ENCODE data around the gene GANC.

Gene GANC

DNA sequence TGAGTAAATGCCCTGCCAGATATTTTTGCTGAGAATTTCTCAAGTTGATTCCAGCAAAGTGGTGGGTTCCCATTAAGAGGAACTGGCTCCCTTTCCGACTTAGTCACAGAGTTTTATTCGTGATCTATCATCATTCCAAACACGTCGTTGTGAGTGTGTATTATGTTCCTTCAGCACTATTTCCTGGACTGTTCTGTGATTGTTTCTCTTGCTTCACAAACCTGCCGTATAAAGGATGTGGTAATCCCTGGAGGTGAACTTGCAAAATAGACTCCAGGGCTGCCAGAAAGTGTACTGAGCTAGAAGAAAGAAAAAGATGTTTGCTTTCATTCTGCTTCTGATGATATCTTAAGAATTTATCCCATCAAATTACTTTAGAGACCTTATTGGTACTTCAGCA lies 71.8 kb downstream of the GANC start:
- DNase-seq (ENCODE audit: low read depth) = no peak

DNA sequence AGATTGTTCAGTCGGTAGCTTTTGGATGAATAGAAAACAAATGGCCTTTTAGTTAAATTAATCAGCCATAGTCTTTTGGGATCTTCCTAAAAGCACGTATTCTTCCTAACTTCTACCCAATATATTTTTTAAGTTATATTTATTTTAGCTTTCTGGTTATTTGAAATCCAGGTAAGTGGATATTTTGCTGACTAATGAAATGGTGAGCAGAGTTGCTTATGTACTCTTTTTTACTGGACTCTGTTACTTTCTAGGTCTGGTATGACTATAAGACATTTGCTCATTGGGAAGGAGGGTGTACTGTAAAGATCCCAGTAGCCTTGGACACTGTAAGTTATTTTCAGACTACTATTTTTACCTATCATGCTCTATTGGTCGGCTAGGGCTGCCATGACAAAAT lies 72.5 kb downstream of the GANC start:
- DNase-seq (ENCODE audit: low read depth) = no peak

DNA sequence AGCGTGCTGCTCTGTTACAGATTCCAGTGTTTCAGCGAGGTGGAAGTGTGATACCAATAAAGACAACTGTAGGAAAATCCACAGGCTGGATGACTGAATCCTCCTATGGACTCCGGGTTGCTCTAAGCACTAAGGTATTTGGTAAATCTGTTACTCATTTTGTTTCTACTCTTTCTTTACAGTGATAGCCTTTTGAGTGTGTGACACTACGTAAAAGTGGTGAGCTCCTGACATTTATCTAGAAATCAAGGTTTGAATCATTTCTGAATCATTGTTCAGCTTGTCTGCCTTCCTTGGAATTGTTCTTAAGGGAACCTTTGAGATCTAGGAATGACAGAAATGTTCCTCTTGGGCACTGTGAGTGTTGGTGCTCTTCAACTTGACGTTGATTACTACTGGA lies 75.1 kb downstream of the GANC start:
- DNase-seq (ENCODE audit: low read depth) = no peak

DNA sequence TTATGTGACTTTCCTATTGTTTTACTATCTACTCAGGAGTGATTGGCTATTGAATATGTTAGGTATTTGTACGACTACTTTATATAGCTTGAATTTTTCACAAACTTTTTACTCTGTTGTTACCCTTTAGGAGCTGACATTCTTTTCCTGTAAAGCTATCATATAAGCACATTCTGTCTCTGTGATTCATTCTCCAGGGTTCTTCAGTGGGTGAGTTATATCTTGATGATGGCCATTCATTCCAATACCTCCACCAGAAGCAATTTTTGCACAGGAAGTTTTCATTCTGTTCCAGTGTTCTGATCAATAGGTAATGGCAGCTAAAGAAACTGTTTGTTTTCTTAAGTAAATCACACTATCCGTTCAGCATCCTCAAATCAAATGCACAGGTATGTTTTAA lies 76.2 kb downstream of the GANC start:
- no peak for DNase-seq (ENCODE audit: low read depth)

DNA sequence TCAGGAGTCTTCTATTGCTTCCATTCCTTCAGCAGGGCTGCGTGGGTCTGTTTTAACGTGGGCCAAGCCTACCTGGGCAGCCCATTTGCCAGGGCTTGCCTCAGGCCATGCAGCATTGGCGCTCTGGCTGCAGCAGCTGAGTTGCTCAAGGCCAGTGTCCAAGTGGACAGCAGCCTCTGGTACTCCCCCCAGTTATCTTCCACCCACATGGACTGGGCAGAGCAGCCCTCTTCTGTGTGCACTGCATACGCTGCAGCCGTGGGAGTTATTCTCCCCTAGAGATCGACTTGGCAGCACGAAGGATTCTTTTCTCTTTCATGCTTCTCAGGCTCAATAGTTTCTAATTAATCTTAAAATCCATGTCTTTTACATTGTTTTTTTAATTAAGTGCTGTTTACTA lies 79.4 kb downstream of the GANC start:
- DNase-seq (ENCODE audit: low read depth) = no peak

DNA sequence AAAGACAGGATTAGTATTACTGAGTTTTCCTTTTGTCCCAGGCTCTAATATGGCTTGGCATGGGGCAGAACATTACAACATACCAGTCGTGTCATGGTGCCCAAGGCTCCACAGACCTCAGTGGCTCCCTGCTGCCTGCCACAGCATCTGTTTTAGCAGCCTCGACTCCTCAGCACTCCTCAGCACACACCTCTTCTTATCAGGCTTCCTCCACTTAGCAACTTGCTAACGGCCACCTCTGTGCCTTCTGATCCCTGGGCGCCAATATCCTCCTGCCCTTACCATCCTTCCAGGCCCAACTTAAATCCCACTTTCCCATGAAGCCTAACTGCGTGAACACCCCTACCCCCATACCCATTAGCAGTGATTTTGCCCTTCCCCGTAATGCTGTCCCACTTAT lies 80.1 kb downstream of the GANC start:
- no peak for DNase-seq (ENCODE audit: low read depth)

DNA sequence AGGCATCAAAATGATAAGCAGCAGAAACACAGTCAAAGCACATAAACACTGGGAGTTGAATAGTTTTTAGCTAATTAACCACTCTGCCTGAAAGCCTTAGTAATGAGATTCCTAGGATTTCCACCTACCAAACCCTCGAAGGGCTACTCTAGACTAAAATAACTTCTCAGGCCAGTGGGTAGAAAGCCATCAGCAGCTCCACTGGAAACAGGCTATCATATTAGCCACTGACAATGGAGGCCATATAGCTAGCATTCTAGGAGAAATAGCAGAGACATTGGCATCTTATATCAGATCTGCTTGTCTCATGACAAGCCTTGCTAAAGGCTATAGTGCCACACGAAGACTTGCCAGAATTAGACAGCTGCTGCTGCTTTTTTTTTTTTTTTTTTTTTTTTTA lies 81.8 kb downstream of the GANC start:
- no peak for DNase-seq (ENCODE audit: low read depth)

DNA sequence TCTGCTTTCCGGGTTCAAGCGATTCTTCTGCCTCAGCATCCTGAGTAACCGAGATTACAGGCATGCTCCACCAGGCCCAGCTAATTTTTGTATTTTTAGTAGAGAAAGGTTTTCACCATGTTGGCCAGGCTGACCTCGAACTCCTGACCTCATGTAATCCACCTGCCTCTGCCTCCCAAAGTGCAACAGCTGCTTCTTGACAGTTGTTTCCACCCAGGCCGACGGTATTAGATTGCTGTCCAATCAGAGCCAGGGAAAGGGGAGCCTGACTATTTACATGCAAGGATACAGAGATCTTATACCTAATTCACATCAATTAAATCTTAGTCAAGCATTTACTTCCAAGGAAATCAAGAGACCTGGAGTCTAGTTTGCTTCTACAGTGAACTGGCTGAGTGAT lies 82.3 kb downstream of the GANC start:
- no peak for DNase-seq (ENCODE audit: low read depth)

DNA sequence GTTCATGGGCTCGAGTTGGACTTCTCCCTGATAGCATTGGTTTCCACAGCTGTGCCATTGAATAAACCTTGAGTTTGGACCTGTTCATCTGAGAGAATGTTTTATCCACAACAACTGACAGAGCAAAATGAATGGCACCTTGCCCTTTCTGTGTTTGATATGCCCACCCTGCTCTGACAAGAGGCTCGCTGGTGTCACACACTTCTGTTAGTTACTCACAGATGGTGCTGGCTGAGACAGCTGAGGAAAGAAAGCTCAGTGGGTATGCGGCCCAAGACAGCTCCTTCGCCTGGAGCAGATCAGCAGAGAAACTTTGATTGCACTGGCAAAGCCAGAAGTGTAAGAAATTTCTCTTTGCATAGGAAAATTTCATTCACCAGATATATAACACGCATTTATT lies 83.8 kb downstream of the GANC start:
- no peak for DNase-seq (ENCODE audit: low read depth)

DNA sequence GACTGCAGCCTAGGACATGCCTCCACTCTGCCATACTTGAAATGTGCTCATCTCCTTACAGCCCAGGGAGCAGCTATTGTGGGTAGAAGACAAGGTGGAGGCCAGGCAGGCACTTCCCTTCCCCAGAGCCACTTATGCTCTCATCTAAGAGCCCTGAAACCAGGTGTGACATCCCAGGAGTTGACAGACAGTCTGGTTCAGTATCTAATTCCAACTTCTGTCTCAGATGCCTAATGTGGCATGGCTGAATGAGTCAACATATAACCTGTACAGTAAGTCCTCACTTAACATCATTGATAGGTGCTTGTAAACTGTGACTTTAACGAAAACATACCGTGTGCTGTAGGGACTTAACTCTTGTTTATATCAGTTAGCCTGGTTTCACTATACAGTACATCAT lies 85.1 kb downstream of the GANC start:
- DNase-seq (ENCODE audit: low read depth) = no peak

DNA sequence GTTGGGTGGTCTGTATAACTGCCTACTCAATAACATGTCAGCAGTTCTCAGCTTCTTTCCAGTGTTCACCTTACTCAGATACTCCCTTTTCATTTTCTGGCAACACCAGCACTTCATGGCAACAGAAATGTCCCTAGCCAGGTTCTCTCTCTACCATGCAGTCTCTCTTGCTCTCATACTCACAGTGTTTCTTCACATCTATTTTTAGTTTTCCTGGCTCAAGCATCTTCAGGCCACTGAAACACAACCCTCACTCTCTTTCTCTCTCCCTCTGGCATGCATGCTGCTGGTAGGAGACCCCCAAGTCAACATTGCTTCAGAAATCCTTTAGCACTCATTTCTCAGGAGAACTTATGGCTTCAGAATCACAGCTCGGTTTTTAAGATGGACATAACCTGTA lies 86.2 kb downstream of the GANC start, which contains the start of gene CAPN3:
Gene CAPN3, plus strand, starts transcription at position 253 of the 400 bp plus-strand sequence. CDS start 305 bp downstream, outside the sequence.
- no peak for DNase-seq (ENCODE audit: low read depth)

DNA sequence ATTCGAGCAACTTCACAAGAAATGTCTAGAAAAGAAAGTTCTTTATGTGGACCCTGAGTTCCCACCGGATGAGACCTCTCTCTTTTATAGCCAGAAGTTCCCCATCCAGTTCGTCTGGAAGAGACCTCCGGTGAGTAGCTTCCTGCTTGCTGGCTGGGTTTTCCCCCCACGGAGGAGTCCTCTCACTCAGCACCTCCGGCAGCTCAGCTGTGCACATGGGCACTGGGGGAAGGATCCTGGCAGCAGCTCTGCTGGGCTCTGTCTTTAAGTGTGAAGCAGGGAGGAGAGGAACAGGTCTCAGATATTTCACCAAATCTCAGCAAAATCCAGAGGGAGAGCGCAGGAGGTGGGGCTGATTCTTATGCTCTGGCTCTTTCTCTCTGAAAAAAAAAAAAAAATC lies 87.0 kb downstream of the GANC start:
- DNase-seq (ENCODE audit: low read depth) = no peak

DNA sequence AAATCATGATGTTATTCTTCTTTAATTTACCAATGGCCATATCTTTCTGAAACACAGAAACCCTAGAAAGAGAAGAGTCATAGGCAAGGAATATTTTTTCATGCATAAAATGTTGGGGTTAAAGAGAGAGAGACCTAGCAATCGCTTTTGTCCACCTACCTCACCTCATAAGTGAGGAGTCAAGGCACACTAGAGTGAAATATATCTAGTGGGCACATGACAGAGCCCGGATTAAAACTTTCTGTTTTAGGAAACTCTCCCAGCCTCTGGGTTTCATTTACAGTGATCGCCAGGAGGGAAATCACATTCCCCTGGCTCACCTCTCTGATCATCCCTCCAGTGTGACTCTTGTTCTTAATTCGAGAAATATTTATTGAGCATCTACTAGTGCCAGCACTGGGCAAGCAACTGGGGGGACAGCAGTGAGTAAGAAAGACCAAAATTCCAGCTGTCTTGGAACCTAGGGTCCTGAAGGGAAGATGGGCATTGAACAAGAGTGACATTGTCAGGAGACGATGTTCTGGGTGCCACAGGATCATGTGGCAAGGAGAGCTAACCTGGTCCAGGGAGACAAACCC lies 87.6 kb downstream of the GANC start:
- no peak for DNase-seq (ENCODE audit: low read depth)

DNA sequence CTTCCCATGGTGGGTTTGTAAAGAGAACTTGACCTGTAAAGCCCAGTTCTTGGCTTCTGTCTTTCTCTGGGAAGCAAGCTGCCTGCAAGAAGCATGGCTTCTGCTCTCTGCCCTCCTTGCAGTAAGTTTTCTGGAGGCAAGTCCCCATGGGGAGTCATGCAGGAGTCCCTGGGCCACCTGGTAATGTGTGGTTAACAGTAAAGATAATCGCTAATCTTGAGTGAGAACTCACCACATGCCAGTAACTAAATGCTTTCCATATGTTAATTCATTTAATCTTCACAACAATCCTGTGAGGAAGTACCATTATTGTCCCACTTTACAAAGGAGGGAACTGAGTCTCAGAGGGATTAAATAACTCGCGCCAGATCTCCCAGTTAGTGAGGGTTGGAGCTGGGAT lies 90.5 kb downstream of the GANC start:
- DNase-seq (ENCODE audit: low read depth) = no peak

DNA sequence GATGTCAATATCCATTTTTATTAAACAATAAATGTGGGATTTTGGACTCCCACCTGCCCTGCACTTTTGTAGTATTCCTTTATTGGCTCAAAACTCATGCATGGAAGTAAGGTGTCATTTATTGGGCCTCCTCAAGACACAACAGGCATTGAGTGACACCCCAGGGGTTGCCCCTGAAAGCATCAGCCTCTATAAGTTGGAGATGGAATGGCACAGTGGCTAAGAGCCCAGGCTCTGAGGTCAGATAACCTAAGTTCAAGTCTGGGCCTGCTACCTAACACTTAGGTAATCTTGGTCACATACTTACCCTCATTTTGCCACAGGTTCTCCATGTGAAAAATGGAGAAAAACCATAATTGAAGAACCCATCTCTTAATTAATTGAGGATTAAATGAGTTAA lies 90.9 kb downstream of the GANC start:
- DNase-seq (ENCODE audit: low read depth) = no peak

DNA sequence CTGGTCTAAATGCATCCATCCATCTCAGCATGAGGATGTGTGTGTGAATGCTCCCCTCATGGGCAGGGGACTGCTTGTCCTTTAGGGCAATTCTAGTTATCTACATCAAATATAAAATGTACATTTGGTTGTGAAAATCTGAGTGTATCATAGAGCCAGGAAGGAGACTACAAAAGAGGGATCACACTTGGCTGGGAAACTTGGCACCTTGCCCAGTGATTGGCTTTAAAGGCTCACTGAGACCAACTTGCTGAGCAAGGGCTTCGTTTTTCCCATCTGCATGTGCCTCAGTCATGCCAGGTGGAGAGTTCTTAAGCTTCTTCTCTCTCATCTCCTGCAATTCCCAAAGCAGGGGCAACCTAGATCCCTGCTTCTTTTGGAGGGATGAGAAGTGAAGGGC lies 91.5 kb downstream of the GANC start:
- DNase-seq (ENCODE audit: low read depth) = no peak

DNA sequence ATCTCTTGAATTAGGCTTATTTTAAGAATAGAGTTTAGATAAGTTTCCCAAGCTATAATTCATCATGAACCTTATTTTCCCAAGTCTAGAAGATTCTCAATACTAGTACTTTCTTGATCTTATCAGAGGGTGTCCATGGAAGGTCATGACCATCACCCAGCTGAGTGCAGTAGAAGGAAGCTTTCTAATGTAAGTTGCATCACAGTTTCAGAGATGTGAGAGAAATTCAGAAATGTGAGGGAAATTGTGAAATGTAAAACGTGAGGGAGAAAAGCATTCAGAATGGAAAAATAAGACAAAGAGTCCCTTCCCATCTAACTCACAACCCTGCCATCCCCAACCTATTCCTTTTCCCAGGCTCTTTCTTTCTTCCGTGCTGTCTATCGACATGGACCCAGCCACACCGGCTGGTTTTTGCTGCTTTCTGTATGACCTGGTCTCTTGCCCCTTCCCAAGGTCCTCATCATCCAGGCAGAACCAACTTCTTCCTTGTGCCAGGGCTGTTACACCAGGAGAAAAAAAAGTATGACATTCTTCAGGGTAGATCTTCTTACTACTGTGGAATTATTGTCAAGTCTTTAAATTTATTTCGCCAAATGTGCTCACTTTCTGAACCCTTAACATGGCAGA lies 93.0 kb downstream of the GANC start:
- no peak for DNase-seq (ENCODE audit: low read depth)

DNA sequence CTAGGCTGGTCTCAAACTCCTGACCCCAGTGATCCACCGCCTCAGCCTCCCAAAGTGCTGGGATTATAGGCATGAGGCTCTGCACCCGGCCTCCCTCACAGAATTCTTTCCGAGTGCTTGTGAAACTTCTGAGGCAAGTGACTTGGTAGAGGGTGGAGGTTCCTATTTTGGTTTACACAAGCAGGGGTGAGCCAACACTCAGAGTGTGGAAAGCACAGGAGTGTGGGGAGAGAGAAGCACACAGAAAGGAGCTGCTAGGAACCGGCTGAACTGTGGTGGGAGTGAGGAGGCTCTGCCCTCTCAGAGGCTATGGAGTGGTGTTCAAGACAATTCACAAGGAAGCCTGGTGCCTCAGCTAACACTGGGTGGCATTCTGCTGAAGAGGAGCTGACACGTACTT lies 94.0 kb downstream of the GANC start:
- DNase-seq (ENCODE audit: low read depth) = no peak

DNA sequence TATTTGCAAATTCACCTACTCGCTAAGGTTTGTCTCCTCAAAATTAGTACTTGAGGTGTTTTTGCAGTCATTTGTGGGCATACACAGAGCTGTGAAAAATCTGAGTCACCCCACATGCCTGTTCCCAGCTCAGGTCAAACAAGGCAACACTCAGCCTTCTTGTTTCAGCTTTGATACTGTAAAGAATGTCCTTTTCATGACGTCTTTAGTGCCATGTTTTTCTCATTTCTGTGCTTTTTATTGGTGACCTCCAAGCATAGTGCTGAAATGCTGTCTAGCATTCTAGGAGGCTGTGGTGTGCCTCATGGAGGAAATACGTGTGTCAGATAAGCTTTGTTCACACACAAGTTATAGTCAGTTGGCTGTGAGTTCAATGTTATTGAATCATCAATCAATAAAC lies 95.1 kb downstream of the GANC start:
- DNase-seq (ENCODE audit: low read depth) = no peak

DNA sequence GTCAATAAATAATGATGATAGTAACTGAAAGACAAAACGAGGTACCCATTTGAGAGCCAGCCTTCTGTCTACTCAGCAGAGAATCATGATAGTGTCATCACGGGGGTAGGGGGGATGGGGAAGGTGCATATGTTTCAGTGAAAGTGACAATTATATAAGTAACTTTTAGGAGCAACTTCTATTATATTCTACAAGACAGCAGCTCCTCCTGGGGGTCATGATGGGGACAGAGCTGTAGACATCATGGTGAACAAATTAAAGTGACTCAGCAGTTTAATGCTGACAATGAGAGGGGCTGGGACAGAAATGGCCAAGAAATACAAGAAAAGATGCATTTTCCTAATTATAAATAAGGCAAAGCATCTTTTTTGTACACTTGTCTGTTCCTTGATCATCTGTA lies 98.1 kb downstream of the GANC start:
- no peak for DNase-seq (ENCODE audit: low read depth)

DNA sequence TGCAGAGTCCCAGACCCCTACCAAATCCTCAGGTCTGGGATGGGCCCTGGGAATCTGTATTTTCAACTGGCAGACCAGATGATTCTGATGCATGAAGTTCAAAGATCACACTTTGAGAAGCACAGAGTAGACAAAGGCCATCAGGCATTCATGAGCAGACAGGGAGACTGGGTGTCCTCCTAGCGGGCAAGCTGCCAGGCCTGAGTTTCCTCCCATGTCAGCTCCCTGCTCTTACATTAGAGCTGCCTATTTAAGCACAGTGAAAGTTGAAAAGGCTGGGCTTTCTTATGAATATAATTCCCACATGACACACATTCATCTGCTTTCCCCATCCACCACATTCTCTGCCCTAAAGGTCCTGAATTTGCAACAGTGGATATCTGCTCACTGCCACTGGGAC lies 100.3 kb downstream of the GANC start:
- no peak for DNase-seq (ENCODE audit: low read depth)

DNA sequence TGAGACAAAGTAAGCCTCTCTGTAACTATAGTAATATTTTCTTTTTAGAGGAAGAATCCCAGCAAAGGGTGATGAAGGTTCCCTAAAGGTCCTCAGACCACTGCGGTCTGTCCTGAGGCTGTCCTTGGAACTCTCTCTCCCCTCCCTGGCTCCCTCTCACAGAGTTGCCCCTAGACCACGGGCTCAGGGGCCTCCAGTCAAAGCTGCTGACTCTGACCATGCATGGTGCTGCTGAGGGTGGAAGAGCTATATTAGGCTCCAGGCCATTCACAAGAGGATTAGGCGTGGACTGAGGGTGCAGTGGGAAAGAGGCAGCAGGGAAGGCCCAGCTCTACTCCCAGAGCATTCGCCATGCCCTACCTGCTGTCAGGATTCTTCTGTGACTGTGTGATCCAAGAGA lies 100.9 kb downstream of the GANC start:
- no peak for DNase-seq (ENCODE audit: low read depth)

DNA sequence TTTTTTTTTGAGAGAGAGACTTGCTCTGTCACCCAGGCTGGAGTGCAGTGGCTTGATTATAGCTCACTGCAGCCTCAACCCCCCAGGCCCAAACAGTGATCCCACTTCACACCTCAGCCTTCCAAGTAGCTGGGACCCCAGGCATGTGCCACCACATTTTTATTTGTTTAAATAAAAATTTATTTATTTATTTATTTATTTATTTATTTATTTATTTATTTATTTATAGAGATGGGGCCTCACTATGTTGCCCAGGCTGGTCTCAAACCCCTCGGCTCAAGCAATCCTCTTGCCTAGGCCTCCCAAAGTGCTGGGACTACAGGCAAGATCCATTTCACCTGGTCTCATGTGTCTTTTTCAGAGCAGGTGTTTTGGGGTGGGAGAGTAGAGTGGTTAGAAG lies 101.8 kb downstream of the GANC start:
- DNase-seq (ENCODE audit: low read depth) = no peak

DNA sequence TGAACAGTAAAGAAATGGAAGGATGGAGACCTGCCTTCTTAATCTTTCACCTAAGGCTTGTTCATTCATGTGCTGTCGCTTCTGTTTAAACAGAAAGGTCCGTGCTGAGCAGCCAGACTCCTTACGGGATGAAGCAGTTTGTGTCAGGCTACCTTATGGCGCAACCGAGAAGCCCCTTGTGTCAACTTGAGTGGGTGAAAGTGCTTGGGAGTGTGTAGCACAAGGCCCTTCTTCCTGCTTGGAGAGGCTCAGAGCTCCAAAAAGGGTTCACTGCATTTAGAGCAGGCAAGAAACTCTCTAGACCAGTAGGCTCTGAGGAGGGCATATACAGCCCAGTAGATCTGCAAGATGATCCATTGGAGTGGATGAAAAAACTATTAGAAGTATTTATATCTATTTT lies 102.3 kb downstream of the GANC start:
- no peak for DNase-seq (ENCODE audit: low read depth)

DNA sequence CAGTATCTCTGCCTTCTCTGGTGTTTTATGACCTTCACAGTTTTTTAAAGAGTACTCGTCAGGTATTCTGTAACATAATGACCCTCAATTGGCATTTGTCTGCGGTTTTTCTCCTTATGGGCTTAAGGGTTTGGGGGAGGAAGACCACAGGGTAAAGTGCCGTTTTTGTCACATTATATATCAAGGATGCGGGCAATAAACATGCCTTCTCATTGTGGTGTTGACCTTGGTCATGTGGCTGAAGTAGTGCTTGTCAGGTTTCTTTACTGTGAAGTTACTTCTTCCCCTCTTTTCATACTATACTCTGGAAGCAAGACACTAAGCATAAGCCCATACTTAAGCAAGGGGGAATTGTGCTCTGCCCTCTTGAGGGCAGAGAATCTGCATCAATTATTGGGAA lies 102.9 kb downstream of the GANC start:
- no peak for DNase-seq (ENCODE audit: low read depth)

Data from stimulated activated CD8-positive, alpha-beta memory T cell treated with anti-CD3 and anti-CD28 coated beads, Interleukin-12 subunit alpha, Interleukin-12 subunit beta, amount 100 ng/mL, for 4 hours (primary cell).